CD4-positive, alpha-beta T cell treated with Interleukin-6 for 4 hours (primary cell): Measurements from ENCODE around the gene SLC39A1.
"Not testable (repeated sequence)": the region's sequence is repeated elsewhere in the genome, so short reads cannot be mapped to it uniquely, and the experiment has no call there.

Source experiments
- DNase-seq: peaks from one replicate; pipeline ENCODE4 v3.0.0-alpha.2; 2020; ENCODE audit warnings: mixed read lengths

SLC39A1 gene, protein sequence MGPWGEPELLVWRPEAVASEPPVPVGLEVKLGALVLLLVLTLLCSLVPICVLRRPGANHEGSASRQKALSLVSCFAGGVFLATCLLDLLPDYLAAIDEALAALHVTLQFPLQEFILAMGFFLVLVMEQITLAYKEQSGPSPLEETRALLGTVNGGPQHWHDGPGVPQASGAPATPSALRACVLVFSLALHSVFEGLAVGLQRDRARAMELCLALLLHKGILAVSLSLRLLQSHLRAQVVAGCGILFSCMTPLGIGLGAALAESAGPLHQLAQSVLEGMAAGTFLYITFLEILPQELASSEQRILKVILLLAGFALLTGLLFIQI

DNA sequence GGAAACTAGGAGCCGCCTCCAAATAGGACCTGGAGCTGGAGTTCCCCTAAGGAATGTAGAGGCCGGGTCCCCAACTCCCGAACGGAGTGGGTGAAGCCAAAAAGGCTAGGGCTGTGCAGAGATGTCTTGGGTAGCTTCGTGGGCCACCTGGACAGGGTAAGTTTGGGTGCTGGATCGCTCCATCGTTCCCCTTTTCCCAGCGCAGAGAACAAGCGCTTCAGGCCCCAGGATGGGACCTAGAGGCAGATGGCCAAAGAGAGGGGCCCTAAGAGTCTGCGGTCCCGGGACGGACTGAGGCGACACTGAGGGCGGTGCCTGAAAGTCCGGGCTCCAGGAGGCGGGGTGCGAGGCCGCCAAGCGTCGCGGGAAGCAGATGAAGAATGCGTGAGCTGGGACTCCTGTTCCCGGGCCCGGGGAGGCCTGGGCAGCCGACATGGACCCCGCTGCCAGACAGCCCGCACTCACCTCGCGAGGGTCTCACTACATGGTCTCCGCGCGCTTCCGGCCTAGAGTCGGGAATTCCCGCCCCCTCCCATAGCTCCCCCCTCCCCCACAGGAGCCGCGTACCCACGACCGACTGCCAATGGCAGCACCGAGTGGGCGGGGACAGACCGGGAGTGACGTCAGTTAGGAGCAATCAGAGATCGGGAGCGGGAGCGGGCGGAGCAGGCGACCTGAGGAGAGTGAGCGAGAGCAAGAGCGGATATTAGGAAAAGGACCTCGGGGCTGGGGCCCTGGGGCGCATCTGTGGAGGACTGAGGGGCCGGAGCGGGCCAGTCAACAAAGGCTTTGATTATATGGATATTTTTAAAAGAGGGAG, at the start of gene SLC39A1:
SLC39A1 (minus strand) TSS at position 508 of the 820 bp plus-strand sequence. CDS start 822 bp downstream, outside the sequence.
- peak; percentile 98 for DNase-seq

DNA sequence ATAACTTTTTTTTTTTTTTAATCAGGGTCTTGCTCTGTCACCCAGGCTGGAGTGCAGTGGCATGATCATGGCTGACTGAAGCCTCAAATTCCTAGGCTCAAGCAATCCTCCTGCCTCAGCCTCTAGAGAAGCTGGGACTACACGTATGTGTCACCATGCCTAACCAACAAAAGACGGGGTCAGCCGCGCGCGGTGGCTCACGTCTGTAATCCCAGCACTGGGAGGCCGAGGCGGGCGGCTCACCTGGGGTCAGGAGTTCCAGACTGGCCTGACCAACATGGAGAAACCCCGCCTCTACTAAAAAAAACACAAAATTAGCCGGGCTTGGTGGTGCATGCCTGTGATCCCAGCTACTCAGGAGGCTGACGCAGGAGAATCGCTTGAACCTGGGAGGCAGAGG, 49.2 kb upstream of the SLC39A1 start:
- not testable (repeated sequence) for DNase-seq

DNA sequence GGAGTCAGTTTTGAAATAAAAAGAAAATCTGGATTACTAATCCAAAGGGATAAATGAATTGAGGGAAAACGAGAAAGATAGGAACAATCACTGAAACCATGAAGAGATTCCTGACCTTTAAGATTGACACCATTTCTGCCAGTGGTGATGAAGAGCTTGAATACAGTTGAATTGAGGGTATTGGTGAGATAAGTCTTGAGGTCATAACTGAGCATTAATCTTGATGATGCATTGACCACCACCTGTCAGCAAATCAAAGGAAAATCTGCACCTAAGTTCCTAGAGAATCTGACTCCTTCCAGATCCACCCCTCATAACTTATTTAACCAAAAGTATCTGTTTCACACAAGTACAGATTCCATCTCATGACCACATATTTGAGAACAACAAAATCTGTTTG, 48.8 kb upstream of the SLC39A1 start:
- DNase-seq = no peak

DNA sequence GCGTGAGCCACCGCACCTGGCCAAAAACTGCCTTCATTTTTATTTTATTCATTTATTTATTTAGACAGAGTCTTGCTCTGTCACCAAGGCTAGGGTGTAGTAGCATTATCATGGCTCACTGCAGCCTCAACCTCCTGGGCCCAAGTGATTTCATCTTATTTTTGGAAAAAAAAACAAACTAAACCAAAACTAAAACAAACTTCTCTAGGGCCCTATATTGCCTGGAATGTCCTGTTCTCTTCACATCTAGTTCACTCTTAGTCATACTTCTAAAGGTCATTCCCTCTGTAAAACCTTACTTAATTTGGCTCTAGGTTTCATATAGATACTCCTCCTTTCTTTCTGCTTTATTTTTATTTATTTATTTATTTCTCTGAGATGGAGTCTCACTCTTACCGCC, 42.8 kb upstream of the SLC39A1 start:
- DNase-seq = no peak

DNA sequence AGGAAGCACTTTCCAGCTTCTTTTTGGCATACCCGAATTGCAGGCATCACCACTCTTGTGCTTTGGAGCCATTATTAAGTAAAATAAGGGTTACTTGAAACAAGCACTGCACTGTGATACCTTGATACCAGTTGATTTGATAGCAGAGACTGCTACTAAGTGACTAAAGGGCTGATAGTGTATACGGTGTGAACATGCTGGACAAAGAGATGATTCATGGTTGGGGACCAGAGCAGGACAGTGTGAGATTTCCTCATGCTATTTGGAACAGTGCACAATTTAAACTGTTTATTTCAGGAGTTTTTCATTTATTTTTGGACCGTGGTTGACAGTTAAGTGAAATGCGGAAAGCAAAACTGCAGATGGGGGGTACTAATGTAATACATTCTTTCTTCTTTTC, 37.1 kb upstream of the SLC39A1 start:
- DNase-seq = no peak

DNA sequence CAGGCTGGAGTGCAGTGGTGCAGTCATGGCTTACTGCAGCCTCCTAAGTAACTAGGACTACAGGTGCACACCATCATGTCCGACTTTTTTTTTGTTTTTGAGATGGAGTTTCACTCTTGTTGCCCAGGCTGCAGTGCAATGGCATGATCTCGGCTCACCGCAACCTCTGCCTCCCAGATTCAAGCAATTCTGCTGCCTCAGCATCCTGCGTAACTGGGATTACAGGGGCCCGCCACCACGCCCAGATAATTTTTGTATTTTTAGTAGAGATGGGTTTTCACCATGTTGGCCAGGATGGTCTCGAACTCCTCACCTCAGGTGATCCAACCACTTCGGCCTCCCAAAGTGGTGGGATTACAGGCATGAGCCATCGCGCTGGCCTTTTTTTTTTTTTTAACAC, 33.5 kb upstream of the SLC39A1 start:
- not testable (repeated sequence) for DNase-seq

DNA sequence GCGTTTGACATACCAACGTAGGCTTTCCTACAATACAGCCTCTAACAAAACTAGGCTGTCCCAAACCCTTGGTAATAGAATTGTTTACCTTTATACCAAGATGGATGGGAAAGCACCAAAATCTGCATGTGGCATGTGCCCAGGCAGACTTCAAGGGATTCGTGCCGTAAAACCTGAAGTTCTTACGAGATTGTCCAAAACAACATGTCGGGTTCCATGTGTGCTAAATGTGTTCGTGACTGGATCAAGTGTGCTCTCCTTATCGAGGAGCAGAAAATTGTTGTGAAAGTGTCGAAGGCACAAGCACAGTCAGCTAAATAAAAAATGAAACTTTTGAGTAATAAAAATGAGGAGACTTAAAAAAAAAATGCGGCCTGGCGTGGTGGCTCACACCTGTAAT, 32.3 kb upstream of the SLC39A1 start:
- no peak for DNase-seq

DNA sequence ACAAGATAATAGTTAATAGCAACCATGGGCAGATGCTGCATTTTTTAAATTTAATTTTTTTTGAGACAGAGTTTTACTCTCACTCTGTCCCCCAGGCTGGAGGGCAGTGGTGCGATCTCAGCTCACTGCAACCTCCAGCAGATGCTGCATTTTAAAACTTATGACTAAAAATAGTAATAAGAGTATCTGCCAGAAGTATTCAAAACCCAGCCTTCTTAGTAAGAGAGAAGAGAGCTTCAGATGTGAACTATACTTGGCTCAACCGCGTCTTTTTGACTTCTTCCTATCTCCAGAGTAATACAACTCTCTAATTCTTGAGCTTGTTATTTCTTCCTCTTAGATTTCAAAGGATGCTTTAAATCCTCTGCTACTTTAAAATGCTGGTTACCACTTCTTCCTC, 31.9 kb upstream of the SLC39A1 start:
- no peak for DNase-seq

DNA sequence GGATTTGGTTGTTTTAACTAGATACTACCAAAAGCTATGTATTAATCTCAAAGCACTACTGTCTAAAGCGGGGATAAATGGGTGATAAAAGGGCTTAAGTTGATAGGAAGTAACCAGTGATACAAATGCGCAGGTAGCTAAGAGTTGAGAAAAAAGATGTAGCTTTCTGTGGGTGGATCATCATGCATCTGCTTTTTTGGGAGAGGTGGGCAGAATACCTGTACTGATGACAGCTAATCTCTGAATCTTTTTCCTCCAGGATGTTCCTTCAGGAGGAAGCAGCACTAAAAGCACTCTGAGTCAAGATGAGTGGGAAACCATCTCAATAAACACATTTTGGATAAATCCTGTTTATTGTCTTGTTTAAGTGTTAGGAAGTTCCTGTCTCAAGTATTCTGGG, 28.5 kb upstream of the SLC39A1 start:
- DNase-seq = no peak

DNA sequence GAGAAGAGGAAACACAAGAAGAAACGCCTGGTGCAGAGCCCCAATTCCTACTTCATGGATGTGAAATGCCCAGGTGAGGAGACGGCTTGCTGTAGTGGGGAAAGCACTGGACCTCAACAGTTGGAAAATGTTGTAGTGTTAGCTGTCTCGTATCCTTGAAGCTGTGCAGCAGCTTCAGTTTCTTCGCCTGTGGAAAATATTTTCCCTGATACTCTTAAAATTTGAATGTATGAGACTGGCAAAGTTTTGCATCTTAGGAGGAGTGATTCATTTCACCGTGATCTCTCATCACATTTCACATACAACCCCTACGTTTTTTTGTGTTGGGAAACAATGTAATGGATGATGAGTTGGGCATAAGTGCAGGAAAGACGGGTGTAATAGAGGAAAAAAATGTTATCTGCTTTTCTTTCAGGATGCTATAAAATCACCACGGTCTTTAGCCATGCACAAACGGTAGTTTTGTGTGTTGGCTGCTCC, 27.9 kb upstream of the SLC39A1 start:
- DNase-seq = no peak

DNA sequence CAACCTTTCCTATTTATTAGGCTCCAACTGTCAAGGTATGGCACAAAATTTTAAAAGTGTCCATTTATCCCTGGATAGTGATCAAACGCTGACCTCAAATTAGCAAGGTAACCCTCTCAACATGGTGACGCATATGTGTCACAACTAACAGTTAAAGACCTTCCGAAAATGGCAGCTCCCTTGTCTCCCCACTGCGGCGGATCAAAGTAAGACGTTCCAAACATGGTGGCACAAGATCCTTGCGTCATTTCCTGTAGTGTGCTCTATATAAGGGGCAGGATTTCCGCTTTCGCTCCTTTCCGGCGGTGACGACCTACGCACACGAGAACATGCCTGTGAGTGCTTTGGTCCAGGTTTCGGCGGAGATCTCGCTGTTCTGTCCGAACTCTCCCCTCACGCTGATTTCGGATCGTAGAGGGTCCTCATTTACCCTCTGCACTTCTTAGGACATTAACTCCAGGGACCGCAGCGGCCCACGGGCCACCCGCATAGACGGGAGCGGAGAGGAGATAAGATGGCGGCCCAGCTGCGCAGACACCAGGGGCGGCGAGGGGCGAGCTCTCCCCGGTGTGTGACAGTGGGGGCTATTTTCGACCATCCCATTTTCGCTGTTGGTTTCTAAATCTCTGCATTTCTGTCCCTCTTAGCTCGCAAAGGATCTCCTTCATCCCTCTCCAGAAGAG, 27.3 kb upstream of the SLC39A1 start, which contains the start of gene RPS27:
RPS27 (plus strand) TSS at position 295 of the 683 bp plus-strand sequence; CDS start at position 330, 35 bp downstream.
- peak; percentile 90 for DNase-seq

DNA sequence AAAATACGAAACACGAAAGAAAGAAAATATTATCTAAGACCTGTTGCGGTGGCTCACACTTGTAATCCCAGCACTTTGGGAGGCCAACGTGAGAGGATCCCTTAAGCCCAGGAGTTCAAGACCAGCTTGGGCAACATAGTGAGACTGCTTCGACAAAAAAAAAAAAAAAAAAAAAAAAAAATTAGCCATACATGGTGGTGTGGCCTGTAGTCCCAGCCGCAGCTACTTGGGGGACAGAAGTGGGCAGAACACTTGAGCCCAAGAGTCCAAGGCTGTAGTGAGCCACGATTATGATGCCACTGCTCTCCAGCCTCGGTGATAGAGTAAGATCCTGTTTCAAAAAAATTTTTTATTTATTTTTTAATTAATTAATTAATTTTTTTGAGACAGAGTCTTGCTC, 24.3 kb upstream of the SLC39A1 start:
- DNase-seq = no peak

DNA sequence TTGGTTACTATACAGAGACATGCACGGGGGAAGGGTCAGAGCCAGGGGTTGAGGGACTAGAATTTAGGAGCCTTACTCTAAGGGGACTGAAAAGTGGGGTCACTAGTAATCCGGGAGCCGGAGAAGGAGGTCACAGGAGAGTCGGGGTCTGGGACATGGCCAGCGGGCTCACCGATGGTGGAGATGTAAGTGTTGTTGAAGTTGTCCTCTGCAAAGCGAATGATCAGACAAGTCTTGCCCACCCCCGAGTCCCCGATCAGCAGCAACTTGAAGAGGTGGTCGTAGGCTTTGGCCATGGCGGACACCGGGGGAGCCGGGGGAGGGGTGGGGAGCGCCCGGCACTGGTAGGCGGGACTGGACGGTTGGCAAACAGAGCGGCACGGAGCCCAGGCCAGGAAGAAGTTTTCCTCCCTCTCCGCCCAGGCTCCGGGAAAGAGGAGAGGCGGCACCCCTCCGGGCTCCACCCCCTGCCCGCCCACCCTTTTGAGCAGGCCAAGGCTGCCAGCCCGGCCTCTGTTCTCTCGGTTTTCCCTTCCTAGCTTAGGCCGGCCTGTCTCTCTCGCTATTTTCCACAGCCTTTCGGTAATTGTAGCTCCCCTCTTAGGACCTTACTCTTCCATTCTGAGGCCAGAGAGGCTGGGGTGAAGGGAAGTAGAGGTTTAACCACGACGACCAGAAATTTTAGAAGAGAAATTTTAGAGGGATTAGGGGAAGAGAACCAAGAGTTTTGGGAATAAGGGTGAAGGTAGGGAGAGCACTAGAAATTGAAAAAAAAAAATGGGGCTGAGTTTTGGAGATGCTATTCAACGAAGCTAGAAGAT, 22.8 kb upstream of the SLC39A1 start, which contains the start of gene RAB13:
RAB13 (minus strand) TSS at position 399 of the 821 bp plus-strand sequence; CDS start at position 296, 103 bp downstream.
- no peak for DNase-seq

DNA sequence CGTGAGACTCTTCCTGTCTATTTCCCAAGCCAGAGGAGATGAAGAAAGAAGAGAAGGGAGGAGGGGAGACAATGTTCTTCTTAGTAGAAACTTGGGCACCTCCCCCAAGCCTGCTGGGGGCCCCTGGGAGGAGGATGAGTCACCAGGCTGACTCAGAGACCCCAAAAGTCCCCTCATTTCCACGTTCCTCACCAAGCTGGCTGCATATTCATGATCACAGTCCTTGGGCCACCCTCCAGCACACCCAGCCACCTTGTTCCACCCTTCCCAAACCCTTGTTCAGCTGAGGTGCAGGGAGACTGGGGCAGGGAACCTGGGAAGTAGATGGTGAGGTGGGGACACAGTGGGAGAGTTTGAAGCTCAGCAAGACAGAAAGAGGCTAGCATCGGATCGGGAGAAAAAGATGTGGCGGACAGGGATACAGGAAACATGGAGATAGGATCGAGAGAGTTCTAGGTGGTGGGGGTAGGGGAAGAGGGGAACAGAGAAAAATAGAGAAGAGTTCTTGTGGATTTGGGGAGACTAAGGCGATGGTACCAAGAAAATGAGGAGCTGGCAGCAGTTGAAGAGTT, 22.1 kb upstream of the SLC39A1 start:
- DNase-seq = peak; percentile 38

DNA sequence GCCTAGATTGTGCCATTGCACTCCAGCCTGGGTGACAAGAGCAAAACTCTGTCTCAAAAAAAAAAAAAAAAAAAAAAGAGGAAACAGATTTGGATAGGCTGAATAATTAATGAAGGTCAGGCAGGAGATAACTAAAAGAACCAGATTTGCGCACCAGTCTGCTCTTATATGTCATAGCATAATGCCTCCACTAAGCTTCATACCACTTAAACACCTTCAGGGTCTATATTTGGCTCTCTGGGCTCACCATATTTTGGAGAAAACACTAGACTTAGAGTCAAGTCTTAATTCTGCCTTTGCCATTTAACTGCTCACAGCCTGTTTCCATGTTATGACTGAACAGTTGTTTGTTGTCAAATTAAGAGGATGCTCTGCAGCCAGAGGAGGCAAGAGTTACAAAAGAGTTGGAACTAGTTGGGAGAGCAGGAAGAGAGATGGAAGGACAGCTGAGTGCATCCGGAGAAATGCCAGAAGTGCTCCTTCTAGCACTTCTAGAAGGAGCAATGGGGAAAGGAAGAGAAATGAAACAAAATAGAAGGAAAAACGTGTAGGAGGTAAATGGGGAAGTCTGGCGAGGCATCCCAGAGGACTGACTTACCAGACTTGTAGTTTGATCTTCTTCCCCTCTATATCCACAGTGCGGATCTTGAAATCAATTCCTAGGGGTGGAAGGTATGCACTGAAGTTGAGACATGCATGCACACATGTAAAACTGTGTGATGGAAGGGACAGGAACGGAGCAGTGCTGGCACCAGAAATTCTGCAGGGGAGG, 21.0 kb upstream of the SLC39A1 start:
- no peak for DNase-seq

DNA sequence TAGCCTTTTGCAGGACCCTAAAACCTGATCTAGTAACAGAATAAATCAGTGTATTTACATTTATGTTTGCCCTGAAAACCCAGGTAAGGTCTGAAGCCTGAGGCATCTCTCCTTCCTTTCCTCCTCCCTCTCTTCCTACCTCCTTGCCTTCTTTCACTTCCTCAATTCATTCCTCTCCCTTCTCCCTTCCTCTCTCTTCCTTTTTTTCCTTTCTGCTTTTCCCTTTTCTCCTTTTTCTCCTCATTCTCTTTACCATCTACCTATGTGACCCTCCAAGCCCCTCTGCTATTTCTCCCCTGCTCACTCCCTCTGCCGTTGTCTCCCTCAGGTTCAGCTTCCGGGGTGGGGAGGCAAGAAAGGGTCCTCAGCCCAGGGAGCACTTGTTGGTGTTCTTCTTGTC, 18.4 kb upstream of the SLC39A1 start:
- DNase-seq = not testable (repeated sequence)

DNA sequence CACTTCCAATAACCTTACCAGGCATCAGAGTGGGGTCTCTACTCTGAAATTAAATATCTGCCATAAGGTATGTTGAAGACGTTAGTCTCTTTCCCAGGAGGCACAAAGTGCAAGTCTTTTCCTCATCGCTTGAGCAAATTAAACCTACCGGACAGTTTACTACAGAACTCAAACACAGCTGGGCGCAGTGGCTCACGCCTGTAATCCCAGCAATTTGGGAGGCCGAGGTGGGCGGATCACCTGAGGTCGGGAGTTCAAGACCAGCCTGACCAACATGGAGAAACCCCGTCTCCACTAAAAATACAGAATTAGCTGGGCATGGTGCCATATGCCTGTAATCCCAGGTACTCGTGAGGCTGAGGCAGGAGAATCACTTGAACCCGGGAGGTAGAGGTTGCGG, 15.8 kb upstream of the SLC39A1 start:
- DNase-seq = not testable (repeated sequence)

DNA sequence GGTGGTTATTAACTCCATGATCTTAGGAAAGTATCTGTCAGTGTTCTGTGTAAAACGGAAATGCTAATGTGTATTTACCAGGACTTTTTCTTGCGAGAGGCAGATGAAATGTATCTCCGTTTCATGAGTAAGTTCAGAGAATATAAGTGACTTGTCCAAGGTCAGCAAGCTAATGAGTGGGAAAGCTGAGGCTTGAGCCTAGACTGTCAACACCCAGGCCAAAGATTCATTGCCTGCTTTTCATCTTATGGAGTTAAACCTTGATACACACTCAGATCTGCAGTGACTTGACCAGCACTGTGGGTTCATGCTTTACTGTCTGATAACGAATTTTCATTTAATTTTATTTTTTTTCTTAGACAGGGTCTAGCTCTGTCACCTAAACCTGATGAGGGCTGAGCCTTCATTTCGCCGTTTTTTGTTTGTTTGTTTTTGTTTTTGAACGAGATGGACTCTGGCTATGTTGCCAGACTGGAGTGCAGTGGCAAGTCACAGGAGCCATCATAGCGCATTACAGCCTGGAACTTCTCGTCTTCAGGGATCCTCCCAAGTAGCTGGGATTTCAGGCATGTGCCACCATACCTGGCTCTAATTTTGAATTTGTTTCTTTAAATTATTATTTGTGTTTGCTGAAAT, 15.1 kb upstream of the SLC39A1 start:
- no peak for DNase-seq

DNA sequence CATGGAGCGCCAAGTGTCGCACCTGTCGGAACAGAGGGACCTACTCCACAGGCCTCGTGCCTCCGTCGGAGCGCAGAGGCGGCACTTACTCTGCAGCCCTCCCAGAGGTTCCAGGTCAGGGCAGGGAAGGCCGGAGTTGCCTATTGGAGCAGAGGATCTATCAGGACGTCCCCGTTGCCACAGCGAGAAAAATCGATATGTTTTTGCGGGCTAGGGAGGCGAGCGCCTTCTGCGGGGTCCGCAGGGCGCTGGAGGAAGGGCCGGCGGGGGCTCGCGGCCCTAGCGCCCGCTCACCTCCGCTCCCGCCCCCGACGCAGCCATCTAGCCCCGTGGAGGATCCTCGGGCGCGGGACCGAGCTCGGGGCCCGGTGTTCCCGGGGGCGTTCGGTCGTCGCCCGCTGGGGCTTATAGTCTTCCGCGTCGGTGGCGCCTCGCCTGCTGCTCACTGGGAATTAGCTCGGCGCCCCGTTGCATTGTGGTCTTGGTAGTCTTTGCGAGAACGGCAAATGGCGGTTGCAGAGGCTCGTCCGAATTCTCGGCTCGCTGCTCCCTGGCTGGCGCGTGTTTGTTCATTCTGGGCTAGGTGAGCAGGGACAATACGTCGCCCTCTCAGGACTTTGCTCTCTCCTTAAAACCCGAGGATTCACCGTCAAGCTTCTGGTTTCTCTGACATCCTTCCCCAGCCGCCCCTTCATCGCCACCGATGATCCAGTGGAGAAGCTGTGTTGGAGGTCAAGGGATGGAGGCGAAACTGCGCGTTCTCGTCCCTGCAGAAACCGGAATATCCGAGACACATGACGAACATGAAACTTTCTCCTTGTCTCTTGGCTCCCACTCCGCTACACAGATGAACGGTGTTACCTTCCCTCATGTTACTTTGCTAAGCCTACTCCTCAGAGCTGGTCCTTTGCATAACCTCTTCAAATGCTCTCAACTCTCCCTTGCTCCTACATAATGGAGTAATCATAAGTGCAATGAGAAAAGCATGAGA, 14.2 kb upstream of the SLC39A1 start, which contains the start of gene JTB:
JTB (minus strand) TSS at position 425 of the 991 bp plus-strand sequence; CDS start at position 3, 422 bp downstream.
- peak; percentile 87 for DNase-seq
